Glomerular visceral epithelial cell (primary cell): ENCODE results near the gene ITPR1.

ENCODE experiments used
- DNase-seq: peaks from one replicate; pipeline ENCODE4 v3.0.0-alpha.2; 2016; ENCODE audit errors: extremely low spot score

Gene ITPR1

GRCh38 chr3:4685673-4686345, 192.7 kb downstream of the ITPR1 start:
- DNase-seq: no peak

GRCh38 chr3:4686619-4687018, 193.5 kb downstream of the ITPR1 start:
- no peak for DNase-seq

- DNase-seq: no peak
These were observed 194.0 kb downstream of the ITPR1 start for GRCh38 chr3:4687167-4687566.

GRCh38 chr3:4687596-4687995, 194.4 kb downstream of the ITPR1 start:
- DNase-seq: no peak

- no peak for DNase-seq
These were observed 195.3 kb downstream of the ITPR1 start for GRCh38 chr3:4688411-4688810.

- no peak for DNase-seq
These were observed 195.9 kb downstream of the ITPR1 start for GRCh38 chr3:4689021-4689420.

GRCh38 chr3:4690277-4690676, 197.1 kb downstream of the ITPR1 start:
- DNase-seq: no peak

GRCh38 chr3:4693620-4694019, 200.5 kb downstream of the ITPR1 start:
- DNase-seq: no peak

GRCh38 chr3:4695846-4696245, 202.7 kb downstream of the ITPR1 start:
- DNase-seq: no peak

GRCh38 chr3:4696266-4696665, 203.1 kb downstream of the ITPR1 start:
- DNase-seq: no peak

GRCh38 chr3:4698125-4698821, 205.1 kb downstream of the ITPR1 start:
- no peak for DNase-seq

- DNase-seq: no peak
These were observed 209.9 kb downstream of the ITPR1 start for GRCh38 chr3:4703054-4703480.

- no peak for DNase-seq
These were observed 211.4 kb downstream of the ITPR1 start for GRCh38 chr3:4704552-4704951.

GRCh38 chr3:4707324-4707723, 214.2 kb downstream of the ITPR1 start:
- DNase-seq: no peak

GRCh38 chr3:4708230-4708629, 215.1 kb downstream of the ITPR1 start:
- DNase-seq: no peak

- DNase-seq: no peak
These were observed 216.2 kb downstream of the ITPR1 start for GRCh38 chr3:4709341-4709740.

GRCh38 chr3:4710191-4710590, 217.0 kb downstream of the ITPR1 start:
- DNase-seq: no peak

- no peak for DNase-seq
These were observed 218.5 kb downstream of the ITPR1 start for GRCh38 chr3:4711680-4711992.

GRCh38 chr3:4712109-4712508, 219.0 kb downstream of the ITPR1 start:
- DNase-seq: peak; percentile 28

GRCh38 chr3:4714045-4714444, 220.9 kb downstream of the ITPR1 start:
- DNase-seq: no peak

GRCh38 chr3:4716266-4716665, 223.1 kb downstream of the ITPR1 start:
- no peak for DNase-seq

GRCh38 chr3:4716706-4717362, 223.7 kb downstream of the ITPR1 start:
- DNase-seq: no peak

- DNase-seq: no peak
These were observed 224.2 kb downstream of the ITPR1 start for GRCh38 chr3:4717363-4717740.
